Activated naive CD4-positive, alpha-beta T cell treated with anti-CD3 and anti-CD28 coated beads, Interleukin-2, amount 50 U/mL, for 16 hours (primary cell): ENCODE measurements around the gene CENPH.
"Not testable (repeated sequence)": the region's sequence is repeated elsewhere in the genome, so short reads cannot be mapped to it uniquely, and the experiment has no call there.

Source experiments
- DNase-seq: peaks from one replicate; pipeline ENCODE4 v3.0.0-alpha.2; 2020

CENPH gene

GRCh38 chr5:69212022-69212421 is 22.6 kb downstream of the CENPH start:
- no peak for DNase-seq

- no peak for DNase-seq
Measured at GRCh38 chr5:69213513-69214215, 24.3 kb downstream of the CENPH start.

DNA sequence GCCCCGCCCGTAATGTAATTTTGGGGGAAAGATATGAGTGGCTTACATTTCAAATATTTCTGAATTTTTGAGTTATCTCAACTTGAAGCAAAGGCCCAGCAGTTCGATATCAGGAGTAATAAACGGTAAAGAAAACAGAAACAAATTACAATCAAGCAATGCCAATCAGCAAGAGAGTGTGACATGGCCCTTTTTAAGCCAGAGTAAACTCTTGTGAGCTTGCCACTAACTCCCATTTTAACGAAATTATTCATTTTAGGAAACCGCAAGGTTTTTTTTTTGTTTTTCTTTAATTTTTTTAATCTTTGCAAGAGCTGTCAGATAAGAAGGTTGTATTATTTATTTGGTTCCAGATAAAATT is 27.7 kb downstream of the CENPH start:
- DNase-seq, result no peak

DNA sequence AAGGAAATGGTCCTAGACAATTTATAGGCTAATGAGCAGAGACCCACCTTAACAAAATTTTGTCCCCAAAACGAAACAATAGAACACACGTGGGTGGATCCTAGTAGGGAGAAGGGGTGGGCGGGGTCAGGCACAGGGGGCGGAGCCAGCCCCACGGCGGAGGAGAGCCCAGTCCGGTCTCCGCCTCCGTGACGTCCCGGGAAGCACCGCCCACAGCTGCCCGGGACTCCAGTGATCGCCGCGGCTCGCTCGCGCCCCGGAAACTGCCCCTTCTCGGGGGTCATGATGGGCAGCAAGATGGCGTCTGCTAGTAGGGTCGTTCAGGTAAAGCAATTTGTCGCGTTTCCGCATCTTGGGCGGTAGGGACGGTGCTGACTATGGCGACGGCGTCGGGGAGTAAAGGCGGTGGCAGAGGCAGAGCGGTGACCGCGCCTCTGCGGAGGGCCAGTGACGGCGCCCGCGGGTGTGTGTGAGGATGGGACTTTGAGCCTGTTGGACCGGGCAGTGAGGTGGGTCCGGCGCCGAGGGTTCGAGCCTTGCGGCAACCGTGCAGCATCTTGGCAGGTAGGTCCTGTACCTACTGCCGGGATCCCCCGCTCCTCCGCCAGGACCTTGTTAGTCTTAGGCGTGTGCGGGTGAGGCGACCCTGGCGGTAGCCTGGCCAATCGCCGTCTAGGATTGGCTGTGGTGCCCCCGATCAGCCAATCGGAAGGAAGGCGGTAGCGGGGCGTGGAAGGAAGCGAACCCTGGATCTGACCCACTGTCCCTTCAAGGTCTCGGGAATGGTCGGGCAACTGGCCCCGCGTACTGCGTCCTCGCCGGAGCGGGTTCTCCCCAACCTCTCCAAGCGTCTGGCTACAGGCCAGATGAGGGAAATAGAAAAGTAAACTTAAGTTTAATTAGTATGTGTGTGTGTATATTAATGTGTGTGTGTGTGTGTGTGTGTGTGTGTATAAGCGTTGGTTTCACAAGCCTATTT is 28.5 kb downstream of the CENPH start:
- peak; percentile 90 for DNase-seq

GRCh38 chr5:69219939-69220338 is 30.6 kb downstream of the CENPH start:
- no peak for DNase-seq

DNA sequence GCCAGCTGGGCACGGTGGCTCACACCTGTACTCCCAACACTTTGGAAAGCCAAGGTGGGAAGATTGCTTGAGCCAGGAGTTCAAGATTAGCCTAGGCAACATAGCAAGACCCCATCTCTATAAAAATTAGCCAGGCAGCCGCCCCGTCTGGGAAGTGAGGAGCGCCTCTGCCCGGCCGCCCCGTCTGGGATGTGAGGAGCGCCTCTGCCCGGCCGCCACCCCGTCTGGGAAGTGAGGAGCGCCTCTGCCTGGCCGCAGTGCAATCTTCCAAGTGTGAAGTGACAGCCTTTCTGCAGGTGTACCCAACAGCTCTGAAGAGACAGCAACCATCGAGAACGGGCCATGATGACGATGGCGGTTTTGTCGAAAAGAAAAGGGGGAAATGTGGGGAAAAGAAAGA is 31.0 kb downstream of the CENPH start:
- DNase-seq, result not testable (repeated sequence)

DNA sequence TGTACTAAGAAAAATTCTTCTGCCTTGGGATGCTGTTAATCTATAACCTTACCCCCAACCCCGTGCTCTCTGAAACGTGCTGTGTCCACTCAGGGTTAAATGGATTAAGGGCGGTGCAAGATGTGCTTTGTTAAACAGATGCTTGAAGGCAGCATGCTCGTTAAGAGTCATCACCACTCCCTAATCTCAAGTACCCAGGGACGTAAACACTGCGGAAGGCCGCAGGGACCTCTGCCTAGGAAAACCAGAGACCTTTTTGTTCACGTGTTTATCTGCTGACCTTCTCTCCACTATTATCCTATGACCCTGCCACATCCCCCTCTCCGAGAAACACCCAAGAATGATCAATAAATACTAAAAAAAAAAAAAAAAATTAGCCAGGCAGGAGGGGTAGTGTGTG is 31.4 kb downstream of the CENPH start:
- DNase-seq, result not testable (repeated sequence)

- DNase-seq, result no peak
Measured at GRCh38 chr5:69224520-69224919, 35.1 kb downstream of the CENPH start.

DNA sequence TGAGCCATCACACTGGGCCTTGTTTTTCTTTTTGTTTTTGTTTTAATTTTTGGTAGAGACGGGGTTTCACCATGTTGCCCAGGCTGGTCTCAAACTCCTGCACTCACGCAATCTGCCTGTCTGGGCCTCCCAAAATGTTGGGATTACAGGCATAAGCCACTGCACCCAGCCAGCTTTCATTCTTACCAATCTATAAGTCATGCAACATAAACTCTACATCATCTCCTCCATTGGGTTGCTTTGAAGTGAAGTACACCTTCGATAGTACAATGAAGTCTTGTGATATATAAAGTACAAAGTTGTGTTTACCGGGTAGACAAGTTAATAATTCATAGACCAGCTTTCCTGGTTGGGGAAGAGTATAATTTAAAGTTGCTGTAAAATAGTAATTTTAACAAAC is 36.5 kb downstream of the CENPH start:
- no peak for DNase-seq

GRCh38 chr5:69230181-69230580 is 40.8 kb downstream of the CENPH start:
- DNase-seq, result no peak

GRCh38 chr5:69231281-69231680 is 41.9 kb downstream of the CENPH start:
- DNase-seq, result no peak

GRCh38 chr5:69231851-69232250 is 42.5 kb downstream of the CENPH start:
- no peak for DNase-seq

- DNase-seq, result peak; percentile 94
Measured at GRCh38 chr5:69234457-69235268, 45.3 kb downstream of the CENPH start, which contains the start of gene CDK7. Gene CDK7 (plus strand): TSS chr5:69234886. CDS start chr5:69234976, 90 bp downstream.

DNA sequence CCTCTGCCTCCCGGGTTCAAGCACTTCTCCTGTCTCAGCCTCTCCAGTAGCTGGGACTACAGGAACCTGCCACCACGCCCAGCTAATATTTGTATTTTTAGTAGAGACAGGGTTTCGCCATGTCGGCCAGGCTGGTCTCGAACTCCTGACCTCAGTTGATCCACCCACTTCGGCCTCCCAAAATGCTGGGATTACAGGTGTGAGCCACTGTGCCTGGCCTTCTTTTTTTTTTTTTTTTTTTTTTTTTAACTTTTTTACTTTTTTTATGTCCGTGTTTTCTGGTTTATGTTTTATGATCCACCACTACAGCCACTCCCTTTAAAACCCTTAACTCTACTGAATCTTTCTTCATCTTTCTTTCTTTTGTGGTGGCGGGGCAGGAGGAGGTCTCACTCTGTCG is 47.4 kb downstream of the CENPH start:
- DNase-seq, result not testable (repeated sequence)

DNA sequence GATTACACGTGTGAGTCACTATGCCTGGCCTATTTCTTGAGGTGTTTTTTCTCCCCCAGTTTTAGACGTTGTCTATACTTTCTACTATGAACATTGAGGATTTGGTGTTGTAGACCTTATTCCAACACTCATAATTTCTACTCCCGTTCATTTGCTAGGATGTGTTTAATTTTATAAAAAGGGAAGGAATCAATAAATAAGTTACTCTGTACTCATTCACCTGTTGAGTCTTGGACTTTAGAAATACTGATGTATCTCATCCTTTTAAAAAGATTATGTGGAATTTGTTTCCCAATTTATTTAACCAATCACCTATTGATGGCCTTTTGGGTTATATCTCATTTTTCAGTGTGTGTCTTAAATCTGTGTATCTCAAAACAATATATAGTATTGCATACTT is 48.5 kb downstream of the CENPH start:
- no peak for DNase-seq

- no peak for DNase-seq
Measured at GRCh38 chr5:69238760-69239251, 49.4 kb downstream of the CENPH start.

DNA sequence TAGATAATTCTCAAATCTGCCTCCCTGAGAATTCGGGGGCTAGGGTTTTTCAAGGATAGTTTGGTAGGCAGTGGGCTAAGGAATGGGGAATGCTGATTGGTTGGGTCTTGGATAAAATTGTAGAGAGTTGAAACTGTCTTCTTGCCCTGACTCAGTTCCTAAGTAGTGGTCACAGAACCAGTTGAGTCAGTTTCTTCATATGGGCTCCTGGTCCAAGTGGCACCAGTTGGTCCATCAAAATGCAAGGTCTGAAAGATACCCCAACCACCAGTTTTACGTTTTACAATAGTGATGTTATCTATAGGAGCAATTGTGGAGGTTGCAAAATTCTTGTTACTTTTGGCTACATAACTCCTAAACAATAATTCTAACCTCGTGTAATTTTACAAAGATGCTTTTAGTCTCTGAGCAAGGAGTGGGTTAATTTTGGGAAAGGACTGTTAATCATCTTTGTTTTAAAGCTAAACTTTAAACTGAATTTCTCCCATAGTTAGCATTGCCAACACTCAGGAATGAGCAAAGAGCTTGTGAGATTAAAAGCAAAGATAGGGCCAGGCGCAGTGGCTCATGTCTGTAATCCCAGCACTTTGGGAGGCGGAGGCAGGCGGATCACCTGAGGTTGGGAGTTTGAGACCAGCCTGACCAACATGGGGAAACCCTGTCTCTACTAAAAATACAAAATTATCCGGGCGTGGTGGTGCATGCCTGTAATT is 53.0 kb downstream of the CENPH start:
- no peak for DNase-seq

- DNase-seq, result no peak
Measured at GRCh38 chr5:69245031-69245430, 55.6 kb downstream of the CENPH start.

GRCh38 chr5:69248019-69248418 is 58.6 kb downstream of the CENPH start:
- DNase-seq, result no peak

GRCh38 chr5:69250593-69250992 is 61.2 kb downstream of the CENPH start:
- no peak for DNase-seq

DNA sequence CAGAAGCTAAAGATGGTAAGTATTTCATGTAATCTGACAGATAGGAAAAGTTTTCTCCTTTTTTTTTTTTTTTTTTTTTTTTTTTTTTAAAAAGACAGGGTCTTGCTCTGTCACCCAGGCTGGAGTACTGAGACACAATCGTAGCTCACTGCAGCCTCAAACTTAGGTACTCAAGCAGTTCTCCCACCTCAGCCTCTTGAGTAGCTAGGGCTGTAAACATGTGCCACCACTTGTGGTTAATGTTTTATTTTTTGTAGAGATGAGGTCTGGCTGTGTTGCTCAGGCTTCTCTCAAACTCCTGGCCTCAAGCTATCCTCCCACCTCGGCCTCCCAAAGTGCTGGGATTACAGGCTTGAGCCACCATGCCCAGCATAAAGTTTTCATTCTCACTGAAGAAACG is 63.1 kb downstream of the CENPH start:
- DNase-seq, result no peak

- not testable (repeated sequence) for DNase-seq
Measured at GRCh38 chr5:69255940-69256339, 66.6 kb downstream of the CENPH start.
